ENCODE data around the gene CDK5RAP3.
"Not testable (repeated sequence)": the region's sequence is repeated elsewhere in the genome, so short reads cannot be mapped to it uniquely, and the experiment has no call there.

Gene CDK5RAP3

GRCh38 chr17:47980541-47980940 is 9.6 kb downstream of the CDK5RAP3 start:
- no peak for DNase-seq

GRCh38 chr17:47981462-47981861 is 10.5 kb downstream of the CDK5RAP3 start:
- peak; percentile 55 for DNase-seq

- no peak for DNase-seq
Measured at GRCh38 chr17:47982091-47982617, 11.2 kb downstream of the CDK5RAP3 start.

GRCh38 chr17:47982645-47983390 is 11.9 kb downstream of the CDK5RAP3 start:
- DNase-seq: no peak

GRCh38 chr17:47983492-47984223 is 12.7 kb downstream of the CDK5RAP3 start:
- DNase-seq: no peak

- DNase-seq: no peak
Measured at GRCh38 chr17:47986520-47986919, 15.6 kb downstream of the CDK5RAP3 start.

GRCh38 chr17:47987240-47987835 is 16.4 kb downstream of the CDK5RAP3 start:
- DNase-seq: no peak

GRCh38 chr17:47988445-47988844 is 17.5 kb downstream of the CDK5RAP3 start:
- DNase-seq: not testable (repeated sequence)

- no peak for DNase-seq
Measured at GRCh38 chr17:47989159-47989558, 18.2 kb downstream of the CDK5RAP3 start.

- no peak for DNase-seq
Measured at GRCh38 chr17:47989700-47990099, 18.8 kb downstream of the CDK5RAP3 start.

- no peak for DNase-seq
Measured at GRCh38 chr17:47990962-47991731, 20.2 kb downstream of the CDK5RAP3 start.

GRCh38 chr17:47992216-47992615 is 21.3 kb downstream of the CDK5RAP3 start:
- DNase-seq: no peak

GRCh38 chr17:47993031-47993564 is 22.2 kb downstream of the CDK5RAP3 start:
- no peak for DNase-seq

- no peak for DNase-seq
Measured at GRCh38 chr17:47993964-47994363, 23.1 kb downstream of the CDK5RAP3 start.

- no peak for DNase-seq
Measured at GRCh38 chr17:47994724-47995123, 23.8 kb downstream of the CDK5RAP3 start.

- DNase-seq: no peak
Measured at GRCh38 chr17:47995241-47995935, 24.5 kb downstream of the CDK5RAP3 start.

GRCh38 chr17:47996201-47996600 is 25.3 kb downstream of the CDK5RAP3 start:
- DNase-seq: no peak

GRCh38 chr17:47997586-47997985 is 26.7 kb downstream of the CDK5RAP3 start:
- DNase-seq: no peak

GRCh38 chr17:47998044-47998443 is 27.1 kb downstream of the CDK5RAP3 start:
- no peak for DNase-seq

GRCh38 chr17:47999582-47999981 is 28.7 kb downstream of the CDK5RAP3 start:
- DNase-seq: no peak

- DNase-seq: no peak
Measured at GRCh38 chr17:48001197-48001596, 30.3 kb downstream of the CDK5RAP3 start.

- DNase-seq: not testable (repeated sequence)
Measured at GRCh38 chr17:48001657-48002056, 30.7 kb downstream of the CDK5RAP3 start.
